NCI-H748 (cell line): ENCODE results near the gene ZFP82.

ENCODE experiments used
- DNase-seq: peaks from one replicate; lab custom pipeline; 2025; ENCODE audit not compliant: unreplicated experiment; lab: John Stamatoyannopoulos, UW

The ZFP82 gene

DNA sequence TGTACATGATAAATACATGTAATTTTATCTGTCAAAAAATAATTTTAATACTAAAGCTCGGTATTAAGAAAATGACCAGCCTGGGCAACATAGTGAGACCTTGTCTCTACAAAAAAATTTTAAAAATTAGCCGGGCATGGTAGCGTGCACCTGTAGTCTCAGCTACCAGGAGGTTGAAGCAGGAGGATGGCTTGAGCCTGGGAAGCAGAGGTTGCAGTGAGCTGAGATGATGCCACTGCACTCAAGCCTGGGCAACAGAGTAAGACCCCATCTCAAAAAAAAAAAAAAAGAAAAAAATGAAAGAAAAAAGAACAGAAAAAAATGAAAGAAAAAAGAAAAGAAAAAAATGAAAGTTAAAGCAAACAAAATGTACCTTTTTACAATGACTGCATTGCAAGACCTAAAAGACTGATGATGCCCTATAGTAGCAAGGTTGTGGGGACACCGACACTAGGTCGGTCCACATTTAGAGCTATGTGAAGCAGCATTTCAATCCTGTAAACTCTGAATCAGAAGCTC lies 44.7 kb downstream of the ZFP82 start:
- DNase-seq = no peak

DNA sequence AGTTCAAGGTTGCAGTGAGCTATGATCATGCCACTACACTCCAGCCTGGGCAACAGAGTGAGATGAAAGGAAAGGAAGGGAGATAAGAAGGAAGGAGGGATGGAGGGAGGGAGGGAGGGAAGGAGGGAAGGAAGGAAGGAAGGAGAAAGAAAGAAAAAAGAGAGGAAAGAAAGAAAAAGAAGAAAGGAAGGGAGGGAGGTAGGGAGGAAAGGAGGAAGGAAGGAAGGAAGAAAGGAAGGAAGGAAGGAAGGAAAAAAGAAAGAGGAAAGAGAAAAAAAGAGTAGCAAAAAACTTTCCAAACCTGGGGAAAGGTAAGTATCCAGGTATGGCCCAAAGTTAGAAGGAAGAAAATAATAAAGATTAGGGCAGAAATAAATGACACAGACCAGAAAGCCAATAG lies 46.6 kb downstream of the ZFP82 start:
- DNase-seq = no peak

DNA sequence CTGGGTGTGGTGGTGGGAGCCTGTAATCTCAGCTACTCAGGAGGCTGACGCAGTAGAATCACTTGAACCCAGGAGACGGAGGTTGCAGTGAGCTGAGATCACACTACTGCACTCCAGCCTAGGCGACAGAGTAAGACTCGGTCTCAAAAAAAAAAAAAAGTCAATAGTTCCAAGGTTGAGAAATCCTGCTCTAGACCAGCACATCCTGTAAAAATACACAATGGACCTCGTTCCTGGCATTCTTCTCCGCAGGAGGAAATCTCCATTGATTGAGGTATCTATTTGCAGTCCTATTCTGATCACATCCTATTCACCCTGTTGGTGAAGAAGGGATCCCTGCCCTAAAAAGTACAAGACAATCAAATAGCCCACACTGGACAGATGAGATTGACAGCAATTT lies 54.6 kb downstream of the ZFP82 start:
- no peak for DNase-seq
